HG03439 (cell line): ENCODE measurements around the gene TLR6.
"Not testable (repeated sequence)": the region's sequence is repeated elsewhere in the genome, so short reads cannot be mapped to it uniquely, and the experiment has no call there.

Source experiments
- ATAC-seq: cut with Tn5 transposase; IDR thresholded peaks from one replicate; pipeline ENCODE4 v1.9.1; 2021; ENCODE audit warnings: mild to moderate bottlenecking, moderate library complexity; ENCODE audit not compliant: unreplicated experiment

Gene TLR6

DNA sequence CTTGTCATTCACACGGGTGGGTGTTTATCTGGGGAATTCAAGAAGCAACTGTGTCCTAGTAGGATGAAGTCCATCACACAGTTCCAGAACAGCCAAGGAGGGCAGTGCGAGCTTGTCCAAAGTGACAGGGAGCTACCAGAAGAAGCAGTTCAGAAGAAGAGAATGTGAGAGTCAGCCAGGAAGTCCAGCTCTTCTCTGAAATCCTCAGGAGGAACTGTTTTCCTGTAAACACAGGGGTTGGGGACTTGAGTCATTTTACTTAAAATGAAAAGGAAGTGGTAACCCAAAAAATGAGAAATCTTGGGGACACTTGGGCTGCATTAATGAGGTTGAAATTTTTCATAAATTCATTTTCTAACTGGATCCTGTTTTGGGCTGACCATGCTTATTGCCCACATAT, 65.6 kb downstream of the TLR6 start:
- no peak for ATAC-seq

GRCh38 chr4:38788317-38788716, 68.3 kb downstream of the TLR6 start:
- no peak for ATAC-seq

DNA sequence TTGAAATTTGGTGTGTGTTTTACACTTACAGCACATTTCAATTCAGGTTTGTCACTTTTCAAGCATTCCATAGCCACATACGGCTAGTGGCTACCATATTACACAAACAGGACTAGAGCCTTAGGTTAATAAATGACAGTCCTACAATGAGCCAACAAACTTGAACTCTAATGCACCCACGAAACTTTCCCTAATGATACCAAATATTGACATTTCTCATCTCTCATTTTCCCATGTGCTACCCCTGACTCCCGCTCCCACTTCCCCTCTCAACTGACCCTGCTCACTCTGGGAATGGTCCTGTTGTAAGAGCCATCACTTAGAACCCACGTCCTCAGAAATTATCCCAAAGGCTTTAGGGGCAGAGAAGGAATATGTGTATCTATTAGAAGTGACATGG, 68.9 kb downstream of the TLR6 start:
- ATAC-seq: no peak

- no peak for ATAC-seq
Observed at GRCh38 chr4:38785901-38786402, 70.7 kb downstream of the TLR6 start.

DNA sequence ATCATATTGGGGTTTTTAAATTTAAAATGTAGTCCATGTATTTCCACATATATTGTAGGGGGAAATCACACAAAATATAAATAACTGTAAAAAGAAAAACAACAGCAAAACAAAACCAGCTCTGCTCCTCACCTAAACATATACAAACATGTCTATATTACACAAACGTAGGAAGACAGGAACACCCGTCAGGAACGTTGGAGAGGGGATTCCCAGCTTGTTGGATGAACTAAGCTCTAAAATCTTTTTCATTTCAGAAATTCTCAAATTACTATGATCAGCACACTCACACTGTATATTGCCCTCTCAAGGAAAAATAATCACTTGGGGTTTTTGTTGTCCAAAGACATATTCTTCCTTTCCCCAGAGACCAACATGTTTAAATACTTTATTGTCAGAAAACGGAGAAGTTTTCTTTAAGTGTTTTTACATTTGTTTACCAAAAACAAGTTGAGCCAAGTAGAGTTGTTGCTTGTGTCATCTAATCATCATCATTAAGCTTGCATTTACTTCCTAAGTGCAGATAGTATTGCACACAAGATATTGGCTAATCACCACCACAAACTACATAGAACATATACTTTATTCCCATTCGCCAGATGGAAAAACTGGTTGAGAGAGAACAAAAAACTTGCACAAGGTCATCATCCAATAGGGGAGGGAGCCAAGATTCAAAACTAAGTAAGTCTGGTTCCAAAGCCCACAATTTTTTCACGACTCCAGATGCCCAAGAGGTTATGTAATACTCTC, 71.4 kb downstream of the TLR6 start:
- ATAC-seq: no peak

GRCh38 chr4:38784141-38784540, 72.5 kb downstream of the TLR6 start:
- ATAC-seq: no peak

GRCh38 chr4:38783109-38783460, 73.5 kb downstream of the TLR6 start:
- no peak for ATAC-seq

GRCh38 chr4:38782452-38783108, 74.0 kb downstream of the TLR6 start, which contains the start of gene TLR10:
Gene TLR10, minus strand, starts transcription at chr4:38782990. Its CDS starts 7,400 bp downstream, at chr4:38775590.
- ATAC-seq: peak; percentile 82

GRCh38 chr4:38781854-38782261, 74.8 kb downstream of the TLR6 start:
- ATAC-seq: peak; percentile 22

DNA sequence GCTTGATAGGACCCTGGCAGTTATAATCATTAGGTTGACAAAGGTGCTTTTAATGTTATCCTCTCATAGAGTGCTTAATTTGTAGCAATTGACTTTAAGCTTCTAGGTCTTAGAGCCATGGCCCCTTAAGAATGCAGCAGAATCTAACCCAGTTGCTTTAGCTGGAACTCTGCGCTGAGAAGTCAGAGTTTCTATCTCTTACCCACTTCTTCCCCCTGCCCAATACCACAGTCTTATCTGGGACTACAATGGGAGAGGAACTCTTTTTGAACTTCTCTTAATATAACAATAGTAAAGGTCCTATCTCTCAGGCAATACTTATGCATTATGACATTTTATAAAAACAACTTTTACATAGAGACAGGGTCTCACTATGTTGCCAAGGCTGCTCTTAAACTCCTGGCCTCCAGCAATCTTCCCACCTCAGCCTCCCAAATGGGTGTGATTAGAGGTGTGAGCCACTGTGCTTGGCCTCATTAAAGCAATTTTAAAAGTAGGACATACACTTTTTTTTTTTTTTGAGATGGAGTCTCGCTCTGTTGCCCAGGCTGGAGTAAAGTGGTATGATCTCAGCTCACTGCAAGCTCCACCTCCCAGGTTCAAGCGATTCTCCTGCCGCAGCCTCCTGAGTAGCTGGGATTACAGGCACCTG, 75.7 kb downstream of the TLR6 start:
- no peak for ATAC-seq

- no peak for ATAC-seq
Observed at GRCh38 chr4:38779790-38780189, 76.8 kb downstream of the TLR6 start.

GRCh38 chr4:38777925-38778324, 78.7 kb downstream of the TLR6 start:
- ATAC-seq: not testable (repeated sequence)

DNA sequence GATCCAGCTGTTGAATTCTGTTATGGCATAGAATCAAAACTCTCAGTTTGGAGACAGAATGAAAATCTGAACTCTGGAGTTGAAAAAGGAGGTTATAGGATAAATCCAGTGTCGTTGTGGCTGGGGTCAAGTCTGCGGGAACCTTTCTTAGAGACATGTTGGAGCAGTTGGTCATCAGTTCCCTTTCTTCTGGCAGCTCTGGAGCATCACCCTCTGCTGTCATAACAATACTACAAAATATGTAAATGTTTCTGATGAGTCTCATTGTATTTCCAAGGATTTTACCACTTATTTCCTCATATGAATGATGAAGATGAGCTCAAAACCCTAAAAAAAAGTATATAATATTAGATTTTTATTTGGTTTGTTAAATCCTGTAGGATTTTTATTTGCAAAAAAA, 81.3 kb downstream of the TLR6 start:
- no peak for ATAC-seq

DNA sequence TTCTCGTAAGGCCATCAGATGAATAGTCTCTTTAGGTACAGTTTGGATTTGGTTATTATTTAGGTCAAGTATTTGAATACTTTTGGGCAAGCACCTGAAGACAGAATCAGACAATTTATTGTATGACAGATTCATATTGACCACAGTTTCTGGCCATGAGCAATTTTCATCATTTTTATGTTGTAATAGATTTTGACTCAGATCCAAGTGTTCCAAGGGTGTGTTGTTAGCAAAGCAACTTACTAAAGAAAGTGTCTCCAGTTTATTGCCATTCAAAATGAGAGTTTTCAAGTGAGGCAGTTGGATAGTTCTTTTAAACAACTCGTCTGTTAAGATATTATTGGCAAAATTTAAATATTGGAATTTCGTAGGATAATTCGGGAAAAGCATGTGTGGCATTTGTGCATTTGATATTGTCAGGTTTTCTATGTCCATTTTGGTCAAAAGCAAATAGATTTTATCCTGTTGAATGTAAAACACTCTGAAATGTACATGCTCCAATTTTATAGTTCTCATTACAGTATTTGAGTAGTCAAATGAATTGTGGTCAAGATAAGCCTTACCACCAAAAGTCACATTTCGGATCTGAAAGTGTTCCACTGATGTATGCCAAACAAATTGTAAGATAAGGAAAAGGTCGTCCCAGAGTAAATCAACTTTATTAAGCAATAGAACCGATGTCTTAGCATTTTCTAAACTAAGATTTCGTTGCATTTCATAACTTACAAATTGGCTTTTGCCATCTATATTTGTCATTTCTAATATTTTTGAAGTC, 82.2 kb downstream of the TLR6 start:
- ATAC-seq: no peak
